H9 (cell line): ENCODE measurements around the gene STK35. TPM values are rescaled to one million over a fixed set of nuclear protein-coding genes. Genes with fewer than 3 reads are reported as not detected.

ENCODE experiments used
- DNase-seq: peaks from one replicate; pipeline ENCODE4 v3.0.0-alpha.2; 2017
- H2AFZ ChIP-seq: one replicate; pipeline ENCODE4 v1.6.1; 2013; ENCODE audit warnings: mild to moderate bottlenecking, low read length, control low read depth, moderate library complexity
- H2AK5ac ChIP-seq: 2 replicates; pipeline ENCODE4 v1.6.1; 2013; ENCODE audit warnings: low read length, control low read depth, mixed read lengths; ENCODE audit not compliant: insufficient read length
- H2BK120ac ChIP-seq: one replicate; pipeline ENCODE4 v1.6.1; 2013; ENCODE audit warnings: low read depth, mild to moderate bottlenecking, low read length, control low read depth, inconsistent platforms; ENCODE audit not compliant: poor library complexity, severe bottlenecking
- H2BK12ac ChIP-seq: 2 replicates; pipeline ENCODE4 v1.6.1; 2013; ENCODE audit warnings: low read length, control low read depth, mixed read lengths, low read depth; ENCODE audit not compliant: insufficient read length
- H2BK15ac ChIP-seq: 2 replicates; pipeline ENCODE4 v1.6.1; 2013; ENCODE audit warnings: low read depth, low read length, control low read depth
- H2BK20ac ChIP-seq: one replicate; pipeline ENCODE4 v1.6.1; 2013; ENCODE audit warnings: low read depth, mild to moderate bottlenecking, low read length, control low read depth, inconsistent platforms; ENCODE audit not compliant: poor library complexity, severe bottlenecking
- H2BK5ac ChIP-seq: 2 replicates; pipeline ENCODE4 v1.6.1; 2013; ENCODE audit warnings: low read length, control low read depth, mixed read lengths; ENCODE audit not compliant: insufficient read length
- H3K14ac ChIP-seq: 2 replicates; pipeline ENCODE4 v1.6.1; 2013; ENCODE audit warnings: low read length, control low read depth; ENCODE audit not compliant: insufficient read depth
- H3K18ac ChIP-seq: 2 replicates; pipeline ENCODE4 v1.6.1; 2013; ENCODE audit warnings: low read depth, mild to moderate bottlenecking, mixed read lengths, low read length, control low read depth; ENCODE audit not compliant: insufficient read length
- H3K23ac ChIP-seq: 2 replicates; pipeline ENCODE4 v1.6.1; 2013; ENCODE audit warnings: low read length, control low read depth, mixed read lengths, low read depth; ENCODE audit not compliant: insufficient read length
- H3K23me2 ChIP-seq: 2 replicates; pipeline ENCODE4 v1.6.1; 2013; ENCODE audit warnings: low read depth, mild to moderate bottlenecking, mixed read lengths, low read length, control low read depth; ENCODE audit not compliant: insufficient read length, poor library complexity, severe bottlenecking
- H3K27ac ChIP-seq: 2 replicates; pipeline ENCODE4 v1.5.1; 2013; ENCODE audit warnings: low read length, control low read depth, mixed read lengths, low read depth; ENCODE audit not compliant: insufficient read length
- H3K27me3 ChIP-seq: 2 replicates; pipeline ENCODE4 v1.6.1; 2013; ENCODE audit warnings: low read length, control low read depth, inconsistent platforms; ENCODE audit not compliant: insufficient read depth
- H3K4ac ChIP-seq: 2 replicates; pipeline ENCODE4 v1.6.1; 2013; ENCODE audit warnings: low read depth, mild to moderate bottlenecking, control low read depth, inconsistent platforms, low read length, moderate library complexity
- H3K4me1 ChIP-seq: 2 replicates; pipeline ENCODE4 v1.6.1; 2013; ENCODE audit warnings: low read length, control low read depth, inconsistent platforms; ENCODE audit not compliant: insufficient read depth
- H3K4me2 ChIP-seq: 2 replicates; pipeline ENCODE4 v1.6.1; 2013; ENCODE audit warnings: low read length, control low read depth, mixed read lengths; ENCODE audit not compliant: insufficient read length, insufficient read depth
- H3K56ac ChIP-seq: 2 replicates; pipeline ENCODE4 v1.6.1; 2013; ENCODE audit warnings: low read depth, mild to moderate bottlenecking, mixed read lengths, low read length, control low read depth; ENCODE audit not compliant: insufficient read length
- H3K79me1 ChIP-seq: 2 replicates; pipeline ENCODE4 v1.6.1; 2013; ENCODE audit warnings: low read depth, mild to moderate bottlenecking, moderate library complexity, low read length, control low read depth, inconsistent platforms; ENCODE audit not compliant: insufficient read depth, poor library complexity, severe bottlenecking
- H3K79me2 ChIP-seq: 2 replicates; pipeline ENCODE4 v1.6.1; 2013; ENCODE audit warnings: low read length, control low read depth, inconsistent platforms; ENCODE audit not compliant: insufficient read depth
- H3K9ac ChIP-seq: 2 replicates; pipeline ENCODE4 v1.6.1; 2013; ENCODE audit warnings: low read length, control low read depth, mixed read lengths; ENCODE audit not compliant: insufficient read length; ENCODE audit errors: extremely low read depth
- H3K9me3 ChIP-seq: one replicate; pipeline ENCODE4 v1.6.1; 2013; ENCODE audit warnings: low read depth, low read length, inconsistent platforms; ENCODE audit not compliant: control insufficient read depth
- H3T11ph ChIP-seq: one replicate; pipeline ENCODE4 v1.6.1; 2013; ENCODE audit warnings: mild to moderate bottlenecking, low read length, control low read depth, inconsistent platforms
- H4K20me1 ChIP-seq: one replicate; pipeline ENCODE4 v1.6.1; 2013; ENCODE audit not compliant: control insufficient read depth, insufficient read length, insufficient read depth
- H4K5ac ChIP-seq: 2 replicates; pipeline ENCODE4 v1.6.1; 2013; ENCODE audit warnings: low read depth, mild to moderate bottlenecking, mixed read lengths, low read length, control low read depth; ENCODE audit not compliant: insufficient read length
- H4K8ac ChIP-seq: replicated peaks from 2 replicates; pipeline ENCODE4 v1.6.1; 2013; ENCODE audit warnings: low read length, control low read depth, mixed read lengths, low read depth; ENCODE audit not compliant: insufficient read length
- H4K91ac ChIP-seq: 2 replicates; pipeline ENCODE4 v1.6.1; 2013; ENCODE audit warnings: low read depth, mild to moderate bottlenecking, moderate library complexity, mixed read lengths, low read length, control low read depth; ENCODE audit not compliant: insufficient read length
- H3K27ac Mint-ChIP-seq, 3 experiments: 2 replicates in 2 of 3; 3 replicates in 1 of 3; pipeline ENCODE4 v1.8.0; 2020 to 2021; ENCODE audit warnings: mixed read lengths in 3 of 3, mild to moderate bottlenecking in 1 of 3, moderate library complexity in 1 of 3
- H3K27me3 Mint-ChIP-seq: 2 replicates; pipeline ENCODE4 v1.8.0; 2021; ENCODE audit warnings: low read depth, mild to moderate bottlenecking, moderate library complexity, mixed read lengths
- H3K36me3 Mint-ChIP-seq, 3 experiments: 2 replicates in 2 of 3; 3 replicates in 1 of 3; pipeline ENCODE4 v1.8.0; 2020 to 2021; ENCODE audit warnings: low read depth in 3 of 3, mixed read lengths in 3 of 3; ENCODE audit not compliant: insufficient read depth in 1 of 3
- H3K4me1 Mint-ChIP-seq, 2 experiments: 2 replicates each; pipeline ENCODE4 v1.8.0; 2020; ENCODE audit warnings: mixed read lengths in 2 of 2
- H3K4me3 Mint-ChIP-seq, 2 experiments: 2 replicates in 1 of 2; 3 replicates in 1 of 2; pipeline ENCODE4 v1.8.0; 2020 to 2021; ENCODE audit warnings: mild to moderate bottlenecking in 2 of 2, mixed read lengths in 2 of 2, moderate library complexity in 1 of 2
- H3K9me3 Mint-ChIP-seq, 2 experiments: 2 replicates in 1 of 2; 3 replicates in 1 of 2; pipeline ENCODE4 v1.8.0; 2020; ENCODE audit warnings: mild to moderate bottlenecking in 2 of 2, mixed read lengths in 2 of 2, moderate library complexity in 1 of 2
- CTCF ChIP-seq: fragments of 200-600 bp; sonication (generic); conservative IDR thresholded peaks from 3 replicates; pipeline ENCODE4 v1.8.0; 2021; ENCODE audit warnings: antibody characterized with exemption, mild to moderate bottlenecking
- WGBS: extraction: QIAGEN DNeasy Blood & Tissue Kit; methylation state at CpG from one replicate; pipeline ENCODE4 v1.1.7; 2013; ENCODE audit warnings: missing lambda C conversion rate, low lambda C conversion rate, mixed read lengths; ENCODE audit not compliant: insufficient read length; ENCODE audit errors: extremely low coverage; 5-methylcytosine and 5-hydroxymethylcytosine counted together
- total RNA-seq: library from RNA; stranded (reverse); gene quantifications from 2 replicates; pipeline ENCODE4 v1.2.1, GENCODE V29; 2021

STK35 gene
- total RNA-seq, 1 experiment from 2014 or later: 66.2 TPM

- Histone ChIP-seq H2BK12ac (no peak overlapping the region), H2AFZ (no peak overlapping the region), H3K23me2 (no peaks in the 10 kb centered on the region), H3T11ph (no peak overlapping the region), H3K79me1 (no peaks in the 10 kb centered on the region), H3K4me2 (no peak overlapping the region), H3K14ac (no peak overlapping the region), H3K27me3 (no peaks in the 10 kb centered on the region), H3K56ac (no peak overlapping the region), H3K27ac (no peak overlapping the region), H4K91ac (no peak overlapping the region), H2BK15ac (no peak overlapping the region), H3K4me1 (no peaks in the 10 kb centered on the region), H3K18ac (no peak overlapping the region), H3K79me2 (no peaks in the 10 kb centered on the region), H3K9me3 (no peaks in the 10 kb centered on the region), H2BK20ac (no peak overlapping the region), H3K23ac (no peak overlapping the region), H2BK120ac (no peak overlapping the region), H3K4ac (no peak overlapping the region), H4K20me1 (no peaks in the 10 kb centered on the region), H3K9ac (no peak overlapping the region), H2AK5ac (no peak overlapping the region), H4K5ac (no peak overlapping the region), H2BK5ac (no peak overlapping the region), H4K8ac (no peak overlapping the region)
- Mint-ChIP-seq H3K9me3 (no peaks in the 10 kb centered on the region), H3K27ac (no peak overlapping the region; a peak in 1 of 7 replicates), H3K36me3 (no peaks in the 10 kb centered on the region), H3K27me3 (peaks cover 12% of the 10 kb centered on the region), H3K4me3 (no peak overlapping the region), H3K4me1 (peaks cover 0 to 3% of the 10 kb centered on the region in 2 experiments; a peak in 1 of 4 replicates)
- TF ChIP-seq CTCF: no peak
- no CpG with 5 or more reads among the region's 7 CpGs for WGBS
- DNase-seq: no peak
Observed at GRCh38 chr20:2164421-2164820, 62.8 kb downstream of the STK35 start.
